ENCODE data around the gene SCML1.

DNA sequence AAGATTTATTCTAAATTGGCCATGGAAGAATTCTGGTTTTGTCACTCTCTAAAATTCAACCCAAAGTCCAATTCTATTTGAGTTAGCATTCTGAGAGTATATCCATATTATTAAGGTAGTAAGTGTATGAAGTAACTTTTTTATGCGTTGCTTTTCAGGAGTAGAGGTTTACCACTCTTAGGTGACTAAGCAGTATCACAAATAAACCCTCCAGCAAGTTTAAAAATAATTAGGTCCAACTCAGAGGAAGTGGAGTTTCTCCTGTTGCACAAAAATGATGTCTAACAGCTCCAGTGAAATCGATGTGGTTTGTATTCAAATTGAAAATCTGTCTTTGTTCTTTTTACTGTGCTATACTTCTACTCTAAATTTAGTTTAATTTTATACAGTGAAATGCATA is 6.6 kb downstream of the SCML1 start:
- TF ChIP-seq EP300 (IDR thresholded peaks at IDR 0.05), result no peak
- TF ChIP-seq, protein P1, sequence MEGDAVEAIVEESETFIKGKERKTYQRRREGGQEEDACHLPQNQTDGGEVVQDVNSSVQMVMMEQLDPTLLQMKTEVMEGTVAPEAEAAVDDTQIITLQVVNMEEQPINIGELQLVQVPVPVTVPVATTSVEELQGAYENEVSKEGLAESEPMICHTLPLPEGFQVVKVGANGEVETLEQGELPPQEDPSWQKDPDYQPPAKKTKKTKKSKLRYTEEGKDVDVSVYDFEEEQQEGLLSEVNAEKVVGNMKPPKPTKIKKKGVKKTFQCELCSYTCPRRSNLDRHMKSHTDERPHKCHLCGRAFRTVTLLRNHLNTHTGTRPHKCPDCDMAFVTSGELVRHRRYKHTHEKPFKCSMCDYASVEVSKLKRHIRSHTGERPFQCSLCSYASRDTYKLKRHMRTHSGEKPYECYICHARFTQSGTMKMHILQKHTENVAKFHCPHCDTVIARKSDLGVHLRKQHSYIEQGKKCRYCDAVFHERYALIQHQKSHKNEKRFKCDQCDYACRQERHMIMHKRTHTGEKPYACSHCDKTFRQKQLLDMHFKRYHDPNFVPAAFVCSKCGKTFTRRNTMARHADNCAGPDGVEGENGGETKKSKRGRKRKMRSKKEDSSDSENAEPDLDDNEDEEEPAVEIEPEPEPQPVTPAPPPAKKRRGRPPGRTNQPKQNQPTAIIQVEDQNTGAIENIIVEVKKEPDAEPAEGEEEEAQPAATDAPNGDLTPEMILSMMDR (IDR thresholded peaks at IDR 0.05), result no peak

Data from sigmoid colon (tissue), 4 donors.